HG02571 (cell line): Measurements from ENCODE around the gene DISC1.

ENCODE experiments used
- ATAC-seq: cut with Tn5 transposase; IDR thresholded peaks from one replicate; pipeline ENCODE4 v1.9.1; 2021; ENCODE audit warnings: mild to moderate bottlenecking, moderate library complexity; ENCODE audit not compliant: unreplicated experiment

Gene DISC1

DNA sequence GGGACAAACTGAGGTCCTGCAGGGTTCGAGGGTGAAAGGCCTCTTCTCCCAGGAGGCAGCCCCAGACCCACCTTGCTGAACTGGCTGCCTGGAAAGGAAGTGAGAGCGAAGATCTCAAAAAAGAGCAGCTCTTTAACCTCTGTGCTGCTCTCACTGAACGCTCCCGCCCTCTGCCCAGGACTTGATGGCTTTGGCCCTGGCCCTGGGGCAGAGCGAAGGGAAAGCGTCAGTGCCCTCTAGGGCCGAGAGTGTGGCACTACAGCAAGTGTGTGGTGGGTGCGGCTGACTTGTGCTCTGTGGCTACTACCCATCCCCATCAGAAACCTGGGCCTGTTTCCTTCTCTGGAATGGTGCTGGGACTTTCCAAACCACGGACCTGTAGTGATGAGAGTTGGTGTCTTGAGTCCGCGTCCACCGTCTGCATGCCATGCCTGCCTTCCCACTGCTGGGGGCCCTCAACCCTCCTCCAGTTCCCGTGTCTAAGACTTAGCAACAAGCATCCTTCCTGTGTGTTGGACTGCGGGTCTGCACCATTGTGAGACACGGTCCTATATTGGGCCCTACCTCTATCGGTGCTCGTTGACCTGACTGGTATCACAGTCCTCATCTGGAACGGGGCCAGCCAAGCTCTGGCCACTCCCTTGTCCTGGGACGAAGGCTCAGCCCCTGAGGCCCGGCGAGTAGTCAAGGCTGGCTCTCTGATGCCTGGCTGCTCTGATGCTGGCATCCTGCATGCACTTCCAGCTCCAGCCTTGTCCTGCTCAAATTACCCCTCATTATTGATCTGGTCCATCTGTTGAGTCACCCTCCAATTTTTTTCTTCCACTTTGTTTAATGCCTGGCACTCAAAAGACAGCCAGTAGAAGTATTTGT, 180.3 kb downstream of the DISC1 start:
- ATAC-seq, result peak; percentile 74

DNA sequence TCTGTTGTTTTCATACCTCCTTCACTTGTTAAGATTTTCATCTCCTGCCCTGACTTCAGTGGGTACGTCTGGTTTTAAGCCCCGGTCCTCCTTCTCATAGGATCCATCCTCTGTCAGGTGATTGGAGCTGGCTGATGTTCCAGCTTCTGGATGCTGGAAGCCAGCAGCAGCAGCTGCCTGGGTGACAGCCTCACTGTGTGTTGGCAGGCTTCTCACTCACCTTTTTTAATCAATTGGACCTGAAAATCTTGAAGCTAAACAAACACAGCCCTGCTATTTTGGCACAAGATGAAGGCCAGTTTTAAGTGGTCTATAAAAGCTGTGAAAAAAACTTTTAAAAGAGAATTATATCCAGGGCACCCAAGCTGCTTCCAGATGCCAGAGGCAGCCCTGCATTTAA, 181.0 kb downstream of the DISC1 start:
- no peak for ATAC-seq

DNA sequence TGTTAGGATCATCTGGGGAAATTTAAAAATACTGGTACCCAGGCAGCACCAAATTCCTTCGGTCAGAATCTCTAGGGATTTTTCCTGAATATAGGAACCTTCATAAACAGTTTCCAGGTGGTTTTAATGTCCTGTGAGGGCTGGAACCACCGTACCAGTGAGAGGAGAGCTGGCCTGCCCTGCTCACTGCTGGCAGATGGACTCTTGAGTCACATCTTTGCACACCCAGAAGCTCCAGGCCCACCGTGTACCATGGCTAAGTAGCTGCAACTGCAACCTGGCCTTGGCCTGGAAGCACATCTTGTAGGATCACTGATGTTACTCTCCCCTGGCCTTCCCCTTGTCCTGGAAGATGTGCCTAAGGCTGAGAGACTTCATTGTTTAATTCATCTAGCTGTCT, 181.5 kb downstream of the DISC1 start:
- no peak for ATAC-seq

DNA sequence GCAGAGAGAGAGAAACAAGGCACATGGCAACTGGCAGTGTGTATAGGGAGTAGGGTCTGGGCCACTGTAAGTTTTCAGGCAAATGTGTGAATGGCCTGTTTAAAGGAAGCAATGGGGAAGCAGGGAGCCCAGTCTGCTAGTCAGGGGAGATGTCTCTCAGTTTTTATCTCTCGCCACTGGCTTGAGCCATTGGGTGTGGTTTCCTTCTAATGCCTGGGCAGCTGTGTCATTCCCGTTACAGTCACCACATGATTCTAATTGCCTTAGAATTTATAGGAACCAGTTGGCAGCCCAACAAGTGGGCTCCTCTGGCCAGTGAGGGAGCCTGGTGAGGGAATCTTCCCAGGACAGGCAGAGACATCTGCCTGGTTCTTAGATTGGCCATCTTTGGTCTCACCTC, 182.4 kb downstream of the DISC1 start:
- ATAC-seq, result no peak

DNA sequence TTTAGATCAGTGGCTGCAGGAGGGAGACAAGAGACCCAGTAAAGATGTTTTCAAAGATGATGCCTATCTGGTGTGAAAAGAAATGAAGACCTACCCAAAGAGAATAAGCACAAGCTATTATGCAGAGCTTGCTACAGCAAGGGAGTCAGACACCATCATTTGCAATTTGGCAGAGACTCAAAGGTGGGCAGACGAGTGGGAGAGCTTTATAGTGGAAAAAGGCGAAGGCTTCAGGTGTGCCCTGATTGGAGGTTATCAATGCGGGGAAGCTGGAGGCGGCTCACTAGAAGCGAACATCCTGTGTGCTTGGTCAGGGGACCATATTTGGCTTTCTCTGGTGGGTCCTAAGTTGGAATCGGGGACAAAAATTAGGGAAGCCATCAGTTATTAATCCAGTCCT, 183.8 kb downstream of the DISC1 start:
- ATAC-seq, result no peak

DNA sequence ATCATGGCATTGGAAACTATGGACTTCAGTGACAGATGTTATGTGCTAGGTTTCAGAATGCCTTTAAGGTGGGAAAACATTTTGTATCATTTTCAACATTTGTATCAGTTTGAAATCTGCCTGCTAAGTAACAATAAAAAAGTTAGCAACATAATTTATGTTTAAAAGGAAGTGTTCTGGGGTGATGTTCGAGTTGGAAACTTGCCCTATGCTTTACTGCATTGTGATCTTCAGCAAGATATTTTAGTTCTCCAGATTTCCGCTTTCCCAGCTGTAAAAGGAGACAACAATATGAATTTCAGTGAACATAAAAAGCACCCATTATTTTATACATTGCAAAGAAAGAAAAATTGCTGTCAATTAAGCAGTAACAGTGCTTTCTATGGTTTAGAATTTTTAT, 187.4 kb downstream of the DISC1 start:
- ATAC-seq, result no peak

DNA sequence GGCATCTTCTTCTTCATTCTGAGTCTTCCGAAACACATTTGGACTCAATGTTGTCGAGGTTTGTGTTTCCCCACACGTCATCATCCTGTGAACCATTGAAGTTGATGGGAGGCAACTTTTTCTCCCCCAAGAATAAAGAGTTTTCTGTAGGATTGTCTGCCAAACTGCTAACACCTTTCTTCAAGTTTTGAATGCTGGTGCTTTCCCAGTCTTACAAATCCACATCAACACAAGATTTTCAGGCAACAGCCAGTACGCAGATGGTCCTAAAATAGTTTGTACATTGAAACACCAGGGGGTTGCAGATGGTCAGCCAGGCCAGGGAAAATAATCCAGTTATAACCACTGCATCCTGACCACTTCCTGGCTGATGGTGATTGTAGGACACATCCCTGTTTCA, 187.9 kb downstream of the DISC1 start:
- no peak for ATAC-seq

DNA sequence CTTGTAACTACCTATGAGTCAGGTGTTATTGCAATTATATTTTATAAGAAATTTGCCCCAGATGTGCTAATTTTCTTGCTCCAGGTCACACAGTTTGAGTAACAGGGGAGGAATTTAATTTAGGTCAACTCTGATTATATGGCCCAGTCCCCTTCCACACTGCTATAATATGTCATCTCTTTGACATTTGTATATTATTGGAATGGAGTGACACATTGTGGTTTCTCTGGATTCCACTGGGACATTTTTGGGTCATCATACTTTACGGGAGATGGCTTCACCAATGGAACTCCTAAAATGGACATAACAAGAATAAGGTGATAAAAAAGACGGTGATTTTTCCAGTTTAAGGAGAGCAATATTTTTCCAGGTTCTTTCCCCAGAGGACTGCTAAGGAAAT, 191.2 kb downstream of the DISC1 start:
- no peak for ATAC-seq

DNA sequence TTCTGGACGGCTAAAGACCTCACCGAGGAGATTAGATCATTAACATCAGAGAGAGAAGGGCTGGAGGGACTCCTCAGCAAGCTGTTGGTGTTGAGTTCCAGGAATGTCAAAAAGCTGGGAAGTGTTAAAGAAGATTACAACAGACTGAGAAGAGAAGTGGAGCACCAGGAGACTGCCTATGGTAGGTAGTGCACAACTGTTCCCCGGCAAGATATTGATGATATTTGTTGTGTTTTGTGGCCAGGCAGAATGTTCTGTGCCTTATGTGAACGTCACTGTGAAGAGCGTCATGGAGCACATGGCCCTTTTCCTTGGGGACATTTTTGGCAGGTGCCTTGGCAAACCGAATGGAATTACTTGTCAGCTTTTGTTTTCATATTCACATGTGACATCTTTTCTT, 191.7 kb downstream of the DISC1 start:
- no peak for ATAC-seq

DNA sequence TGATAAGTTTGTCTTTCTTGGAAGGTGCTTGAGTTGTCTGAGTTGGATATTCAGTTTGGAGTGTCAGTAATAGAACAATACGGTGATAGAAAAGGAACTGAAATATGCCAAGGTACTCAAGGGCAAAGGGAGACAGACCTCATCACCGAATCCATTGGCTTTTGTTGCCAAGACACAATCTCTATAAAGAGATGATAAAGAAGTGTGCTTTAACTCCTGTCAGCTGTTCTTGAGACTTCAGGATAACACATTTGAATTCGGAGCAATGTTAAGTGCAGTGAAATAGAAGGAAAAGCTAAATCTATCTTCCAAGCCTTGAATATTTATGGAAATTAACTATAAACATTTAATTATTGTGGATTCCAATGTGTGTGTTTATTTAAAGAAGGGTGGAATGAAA, 194.7 kb downstream of the DISC1 start:
- ATAC-seq, result no peak

DNA sequence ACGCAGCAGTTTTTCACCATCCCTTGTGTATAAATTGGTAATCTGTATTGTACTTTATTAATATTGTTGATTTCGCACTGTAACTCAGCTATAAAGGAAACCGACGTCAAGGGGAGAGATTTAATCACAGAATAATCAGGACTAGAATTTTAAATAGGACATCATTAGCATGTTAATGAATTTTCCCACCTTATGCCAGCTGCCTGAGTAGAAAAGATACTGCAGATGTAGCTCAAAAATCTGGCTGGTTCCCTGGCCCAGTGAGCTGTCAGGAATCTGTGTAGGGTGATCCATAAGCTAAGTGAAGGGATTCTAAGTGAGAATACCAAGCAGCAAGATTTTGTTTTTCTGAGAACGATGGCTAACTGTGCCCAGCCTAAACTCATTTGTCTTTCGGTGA, 195.5 kb downstream of the DISC1 start:
- no peak for ATAC-seq

DNA sequence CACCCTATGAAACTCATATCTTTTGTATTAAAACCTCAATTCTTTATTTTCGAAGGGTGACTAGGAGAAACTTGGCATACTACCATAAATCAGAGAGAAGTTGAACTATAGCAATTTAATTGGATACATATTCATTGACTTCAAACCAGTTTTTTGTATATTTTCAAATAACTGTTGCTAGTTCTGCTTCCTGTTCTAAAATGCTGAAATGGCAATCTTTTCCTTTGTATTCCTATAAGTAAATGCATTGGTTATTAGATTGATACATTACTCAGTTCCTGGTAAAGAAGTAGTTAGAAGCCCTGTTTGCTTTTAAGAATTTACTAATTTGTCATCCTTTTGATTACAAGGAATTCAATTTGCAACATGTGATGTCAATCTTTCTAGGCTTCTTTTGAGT, 200.0 kb downstream of the DISC1 start:
- no peak for ATAC-seq

DNA sequence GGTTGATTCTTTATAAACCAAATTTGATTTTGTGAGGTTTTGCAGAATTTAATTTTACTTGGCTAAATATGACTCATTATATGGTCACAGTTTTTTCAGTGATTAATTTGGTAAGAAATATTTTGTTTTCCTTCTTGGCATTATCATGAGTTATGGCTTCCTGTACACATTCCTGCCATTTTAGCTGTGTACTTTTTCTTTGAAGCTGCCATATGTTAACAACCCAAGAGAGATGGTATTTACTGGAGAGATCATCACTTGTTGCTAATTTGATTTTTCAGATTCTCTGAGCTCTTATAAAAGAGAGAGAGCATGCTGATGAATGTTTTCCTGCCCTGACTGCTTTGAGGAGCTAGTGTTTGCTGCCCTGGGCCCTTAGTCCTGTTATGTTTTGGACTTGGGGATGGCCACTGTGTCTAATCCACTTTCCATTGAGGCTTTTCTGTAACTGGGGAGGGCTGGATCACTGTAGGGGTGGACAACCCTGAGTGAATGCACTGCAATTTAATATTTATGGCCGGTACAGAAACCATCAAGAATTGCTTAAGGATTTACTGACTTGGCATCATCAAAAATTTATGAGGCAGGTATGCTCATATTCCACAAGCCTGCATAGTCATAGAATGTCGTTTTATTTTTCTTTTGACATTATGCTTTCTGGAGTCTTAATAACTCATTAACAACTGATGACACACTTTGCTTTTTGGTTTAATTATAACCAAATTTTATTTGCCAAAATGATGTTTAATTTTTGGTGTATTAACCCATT, 200.9 kb downstream of the DISC1 start:
- ATAC-seq, result no peak

DNA sequence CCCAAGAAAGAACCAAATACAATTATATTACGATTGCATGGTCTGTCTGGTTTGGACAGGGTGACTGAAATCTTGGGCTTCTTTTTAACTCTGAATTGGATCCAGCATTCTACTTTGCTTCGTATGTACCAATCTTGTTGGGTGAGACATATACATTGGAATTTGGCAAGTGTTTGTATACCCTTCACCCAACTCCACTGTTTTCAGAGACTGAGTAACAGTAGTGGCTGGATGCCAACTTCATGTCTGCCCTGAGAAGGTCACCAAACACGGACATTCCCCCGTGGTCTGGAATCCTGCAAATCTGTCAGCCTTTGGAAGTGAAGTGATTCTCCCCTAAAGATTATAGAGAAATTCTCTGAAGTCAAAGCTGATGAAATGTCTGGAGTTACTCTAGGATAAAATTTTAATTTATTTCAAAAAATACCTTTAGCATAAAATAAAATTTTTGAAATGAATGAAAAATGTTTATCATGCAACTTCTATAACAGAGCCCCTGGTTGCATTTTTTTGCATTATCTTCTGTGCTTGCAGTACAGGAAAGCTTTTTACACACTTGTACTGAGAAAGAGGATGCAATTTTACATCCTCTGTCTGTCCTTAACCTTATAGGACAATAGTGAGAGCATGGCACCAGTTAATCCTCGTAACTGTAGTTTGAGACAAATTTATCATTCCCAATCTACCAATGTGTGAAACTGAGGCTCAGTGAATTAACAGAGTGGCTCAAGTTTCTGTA, 201.8 kb downstream of the DISC1 start:
- ATAC-seq, result no peak

DNA sequence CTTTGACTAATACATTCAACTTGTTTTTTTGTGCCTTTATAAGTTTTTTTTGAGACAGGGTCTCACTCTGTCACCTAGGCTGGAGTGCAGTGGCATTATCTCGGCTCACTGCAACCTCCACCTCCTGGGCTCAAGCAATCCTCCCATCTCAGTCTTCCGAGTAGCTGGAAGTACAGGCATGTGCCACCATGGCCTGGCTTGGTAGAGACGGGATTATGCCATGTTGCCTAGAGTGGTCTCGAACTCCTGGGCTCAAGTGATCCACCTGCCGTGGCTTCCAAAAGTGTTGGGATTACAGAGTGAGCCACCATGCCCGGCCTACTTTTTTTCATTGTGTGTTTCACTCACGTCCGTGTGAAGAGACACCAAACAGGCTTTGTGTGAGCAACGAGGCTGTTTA, 202.7 kb downstream of the DISC1 start:
- no peak for ATAC-seq

DNA sequence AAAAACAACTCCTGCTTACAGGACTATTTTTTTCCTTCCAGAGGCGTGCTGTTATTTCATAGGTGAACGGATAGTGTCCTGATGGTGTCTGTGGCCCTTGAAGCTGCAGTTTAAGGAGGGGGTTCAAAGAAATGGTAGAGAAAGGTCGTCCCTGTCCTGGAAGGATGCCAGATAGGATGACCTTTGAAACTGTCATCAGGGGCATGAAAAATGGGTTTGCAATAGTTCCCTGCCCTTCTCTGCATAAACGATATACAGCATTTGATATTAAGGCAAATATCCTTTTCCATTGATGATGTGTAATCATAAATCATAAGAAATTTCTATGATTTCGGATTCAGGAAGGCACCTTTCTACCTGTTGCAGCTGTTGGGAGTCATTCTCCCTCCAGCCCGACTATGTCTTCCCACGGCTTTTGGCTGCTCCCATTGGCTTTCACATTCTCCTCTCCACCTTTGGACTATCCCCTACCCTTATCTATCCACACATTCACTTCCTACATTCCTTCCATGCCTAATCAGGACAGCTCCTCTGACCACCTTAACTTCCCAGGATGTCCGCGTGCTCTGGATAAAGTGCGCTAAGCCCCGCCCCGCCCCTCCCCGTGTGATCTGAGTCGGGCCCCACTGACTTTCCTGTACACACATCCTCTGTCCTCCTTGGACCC, 209.8 kb downstream of the DISC1 start:
- ATAC-seq, result no peak

DNA sequence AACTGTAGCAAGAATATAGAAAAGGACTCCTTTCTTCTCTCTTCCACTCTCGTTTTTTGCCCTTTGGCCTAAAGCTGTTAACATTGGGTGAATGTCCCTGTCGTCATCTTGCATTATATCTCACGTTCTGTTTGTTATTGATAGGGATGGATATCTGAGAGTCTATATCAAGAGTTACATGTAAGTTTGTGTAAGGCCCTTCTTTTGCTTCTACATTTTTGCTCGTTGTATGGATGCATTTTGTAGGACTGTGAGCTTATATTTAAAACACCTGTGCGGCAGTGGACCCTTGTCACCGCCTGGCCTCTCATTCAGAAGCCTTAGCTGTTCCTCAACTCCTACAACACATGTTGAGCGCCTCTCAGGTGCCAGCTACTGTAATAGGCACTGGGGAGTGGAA, 211.9 kb downstream of the DISC1 start:
- no peak for ATAC-seq

DNA sequence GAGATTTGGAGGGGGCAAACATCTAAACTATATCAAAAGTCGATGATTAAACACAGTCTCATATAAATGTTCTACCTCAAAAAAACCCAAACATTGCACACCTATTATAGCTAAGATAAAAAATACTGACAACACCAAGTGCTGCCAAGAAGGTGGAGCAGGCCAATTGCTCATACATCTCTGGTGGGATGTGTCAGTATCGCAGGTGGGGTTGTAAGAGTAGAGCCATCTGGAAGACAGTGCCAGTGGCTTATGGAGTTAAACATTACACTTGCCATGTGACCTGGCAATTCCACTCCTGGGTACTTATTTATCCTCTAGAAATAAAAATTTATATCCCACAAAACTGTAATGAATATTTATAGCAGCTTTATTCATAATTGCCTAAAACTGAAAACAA, 213.4 kb downstream of the DISC1 start:
- no peak for ATAC-seq

DNA sequence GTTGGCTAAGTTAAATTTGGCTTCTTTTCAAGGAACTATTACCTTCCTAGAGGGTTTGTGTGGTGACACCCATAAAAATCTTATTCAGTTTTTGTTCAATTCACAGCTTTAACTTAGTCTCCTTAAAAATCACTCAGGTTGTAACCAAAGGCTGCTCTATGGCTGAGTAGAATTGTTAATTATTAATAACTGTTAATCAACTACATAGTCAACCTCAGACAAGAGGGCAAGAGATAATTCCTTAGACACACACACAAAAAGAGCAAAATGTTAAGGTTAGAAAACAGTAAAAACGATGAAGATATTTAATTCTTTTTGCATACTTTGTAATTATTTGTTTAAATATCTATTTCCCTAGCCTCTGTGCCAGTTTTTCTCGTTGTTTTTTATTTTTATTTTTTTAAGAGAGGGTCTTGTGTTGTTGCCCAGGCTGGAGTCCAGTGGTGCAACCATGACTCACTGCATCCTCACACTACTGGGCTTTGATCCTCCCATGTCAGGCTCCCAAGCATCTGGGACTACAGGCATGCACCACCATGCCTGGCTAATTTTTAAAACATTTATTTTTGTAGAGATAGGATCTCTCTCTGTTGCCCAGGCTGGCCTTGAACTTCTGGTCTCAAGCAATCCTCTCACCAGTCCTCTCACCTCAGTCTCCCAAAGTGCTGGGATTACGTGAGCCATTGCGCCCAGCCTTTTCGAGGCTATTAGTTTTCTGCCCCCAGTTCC, 215.2 kb downstream of the DISC1 start:
- no peak for ATAC-seq

DNA sequence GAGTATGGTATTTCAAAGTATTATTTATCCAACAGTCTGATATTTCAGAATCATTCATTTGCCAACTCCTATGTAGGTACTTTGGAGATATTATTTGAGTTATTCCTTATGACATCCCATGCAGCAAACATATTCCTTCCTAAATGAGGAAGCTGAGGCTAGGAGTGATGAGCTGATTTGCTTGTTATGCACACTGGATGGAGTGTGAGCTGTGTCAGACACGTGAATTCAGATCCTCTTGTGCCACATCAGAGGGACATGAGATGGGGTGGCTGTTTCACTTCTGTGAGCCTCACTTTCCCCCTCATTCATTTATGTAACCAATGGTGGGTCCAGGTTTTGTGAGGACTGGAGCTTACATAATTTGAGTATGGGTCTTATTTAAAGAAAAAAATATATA, 215.9 kb downstream of the DISC1 start:
- no peak for ATAC-seq
